ENCODE data around the gene DRAXIN.
A peak's percentile ranks its signal among the peaks of the same experiment; 100 is the strongest.

Gene DRAXIN

DNA sequence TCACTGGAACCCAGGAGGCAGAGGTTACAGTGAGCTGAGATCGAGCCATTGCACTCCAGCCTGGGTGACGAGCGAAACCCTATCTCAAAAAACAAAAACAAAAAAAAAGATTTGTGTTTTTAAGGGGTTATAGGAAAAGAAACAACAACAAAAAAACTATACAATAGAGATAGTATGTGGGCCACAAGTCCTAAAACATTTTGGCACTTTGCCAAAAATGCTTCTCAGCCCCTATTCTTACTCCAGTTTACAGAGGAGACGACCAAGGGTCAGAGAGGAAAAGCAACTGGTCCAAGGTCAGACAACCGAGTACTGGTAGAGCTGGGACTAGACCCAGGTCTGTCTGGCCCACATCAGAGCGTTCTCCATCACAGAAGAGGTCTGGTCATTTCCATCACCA is 33.9 kb upstream of the DRAXIN start:
- DNase-seq (ENCODE audit: low read depth in 2 of 2) = no peak

DNA sequence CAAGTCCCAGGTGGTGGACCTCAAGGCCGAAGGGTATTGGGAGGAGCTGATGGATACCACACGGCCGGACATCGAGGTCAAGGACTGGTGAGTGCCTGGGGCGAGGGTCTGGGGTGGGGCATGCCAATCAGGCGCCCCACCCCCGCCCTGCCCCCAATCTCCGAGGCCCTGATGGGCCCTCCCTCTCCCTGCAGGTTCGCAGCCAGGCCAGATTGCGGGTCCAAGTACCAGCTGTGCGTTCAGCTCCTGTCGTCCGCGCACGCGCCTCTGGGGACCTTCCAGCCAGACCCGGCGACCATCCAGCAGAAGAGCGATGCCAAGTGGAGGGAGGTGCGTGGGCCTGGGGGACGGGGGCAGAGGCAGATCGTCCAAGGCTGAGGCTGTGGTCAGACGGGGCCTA is 33.0 kb upstream of the DRAXIN start:
- no peak for DNase-seq (ENCODE audit: low read depth in 2 of 2)

DNA sequence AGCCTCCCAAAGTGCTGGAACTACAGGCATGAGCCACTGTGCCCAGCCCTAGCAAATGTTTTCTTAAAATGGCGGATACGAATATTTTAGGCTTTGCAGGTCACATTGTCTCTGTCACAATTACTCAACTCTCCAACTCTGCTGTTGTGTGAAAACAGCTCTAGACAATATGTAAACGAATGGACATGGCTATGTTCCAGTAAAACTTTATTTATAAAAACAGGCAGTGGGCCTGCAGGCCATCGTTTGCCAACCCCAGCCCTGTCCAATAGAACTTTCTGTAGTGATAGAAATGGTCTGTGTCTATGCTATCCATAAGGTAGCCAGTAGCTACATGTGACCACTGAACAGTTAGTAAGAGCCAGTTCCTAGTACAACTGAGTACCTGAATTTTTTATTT is 31.8 kb upstream of the DRAXIN start:
- DNase-seq (ENCODE audit: low read depth in 2 of 2) = no peak

DNA sequence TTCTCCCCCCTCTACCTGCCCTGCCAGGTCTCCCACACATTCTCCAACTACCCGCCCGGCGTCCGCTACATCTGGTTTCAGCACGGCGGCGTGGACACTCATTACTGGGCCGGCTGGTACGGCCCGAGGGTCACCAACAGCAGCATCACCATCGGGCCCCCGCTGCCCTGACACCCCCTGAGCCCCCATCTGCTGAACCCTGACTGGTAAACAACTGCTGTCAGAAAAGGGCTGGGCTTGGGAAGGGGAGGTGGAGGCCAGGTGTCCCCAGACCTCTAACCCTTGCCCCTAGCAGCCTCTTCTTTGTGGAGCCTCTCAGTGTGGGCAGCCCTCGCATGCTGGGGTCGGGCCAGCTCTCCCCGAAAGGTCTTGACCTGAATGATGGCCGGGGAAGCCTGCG is 30.4 kb upstream of the DRAXIN start:
- DNase-seq (ENCODE audit: low read depth in 2 of 2) = no peak

DNA sequence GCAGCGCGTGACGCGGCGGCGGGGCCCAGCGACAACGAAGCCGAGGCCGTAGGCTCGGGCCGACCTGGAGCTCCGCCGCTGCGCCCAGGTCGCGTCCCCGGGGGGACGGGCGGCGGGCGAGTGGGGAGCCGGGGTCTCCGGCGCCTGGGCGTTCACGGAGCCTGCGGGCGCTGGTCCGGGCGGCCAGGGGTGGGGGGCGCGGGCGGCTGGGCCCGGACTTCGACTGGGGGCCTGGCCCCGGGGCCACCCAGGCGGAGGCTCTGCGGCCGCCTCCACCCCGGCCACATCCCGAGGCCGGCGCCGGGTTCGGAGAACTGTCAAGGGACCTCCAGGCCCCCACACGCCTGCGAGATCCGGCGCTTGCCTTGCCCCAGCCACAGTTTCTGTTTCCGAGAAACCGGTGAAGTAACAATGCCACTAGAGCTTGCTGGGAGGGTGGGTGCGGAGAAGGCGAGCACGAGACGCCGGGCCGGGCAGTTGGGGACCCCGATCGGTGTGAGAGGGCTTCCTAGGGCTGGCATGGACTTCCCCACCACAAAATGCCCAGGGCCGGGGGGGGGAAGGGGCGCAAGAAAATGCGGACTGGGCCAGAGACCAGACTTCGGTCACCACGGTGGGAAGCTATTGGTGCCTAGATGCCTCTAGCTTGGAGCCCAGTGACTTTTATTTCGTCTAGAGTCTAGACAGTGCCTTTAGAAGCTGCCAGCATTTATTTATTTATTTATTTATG is 27.0 kb upstream of the DRAXIN start:
- peak; percentile 64 for DNase-seq (ENCODE audit: low read depth in 2 of 2)

GRCh38 chr1:11668516-11668915 is 23.0 kb upstream of the DRAXIN start:
- no peak for DNase-seq (ENCODE audit: low read depth in 2 of 2)

- no peak for DNase-seq (ENCODE audit: low read depth in 2 of 2)
Observed at GRCh38 chr1:11670747-11671146, 20.8 kb upstream of the DRAXIN start.

DNA sequence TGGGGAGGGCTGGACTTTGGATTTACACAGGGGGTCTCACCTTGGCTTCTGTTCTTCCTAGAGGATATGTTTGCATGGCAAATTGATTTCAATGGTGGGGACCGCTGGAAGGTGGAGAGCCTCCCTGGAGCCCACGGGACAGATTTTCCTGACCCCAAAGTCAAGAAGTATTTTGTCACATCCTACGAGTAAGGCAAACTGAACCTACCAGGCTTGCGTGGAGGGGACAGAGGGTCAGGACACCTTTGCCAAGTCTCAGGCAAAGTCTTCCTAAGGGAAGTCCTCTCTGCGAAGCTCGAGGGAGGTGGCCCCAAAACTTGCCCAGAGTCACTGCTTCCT is 20.3 kb upstream of the DRAXIN start:
- no peak for DNase-seq (ENCODE audit: low read depth in 2 of 2)

DNA sequence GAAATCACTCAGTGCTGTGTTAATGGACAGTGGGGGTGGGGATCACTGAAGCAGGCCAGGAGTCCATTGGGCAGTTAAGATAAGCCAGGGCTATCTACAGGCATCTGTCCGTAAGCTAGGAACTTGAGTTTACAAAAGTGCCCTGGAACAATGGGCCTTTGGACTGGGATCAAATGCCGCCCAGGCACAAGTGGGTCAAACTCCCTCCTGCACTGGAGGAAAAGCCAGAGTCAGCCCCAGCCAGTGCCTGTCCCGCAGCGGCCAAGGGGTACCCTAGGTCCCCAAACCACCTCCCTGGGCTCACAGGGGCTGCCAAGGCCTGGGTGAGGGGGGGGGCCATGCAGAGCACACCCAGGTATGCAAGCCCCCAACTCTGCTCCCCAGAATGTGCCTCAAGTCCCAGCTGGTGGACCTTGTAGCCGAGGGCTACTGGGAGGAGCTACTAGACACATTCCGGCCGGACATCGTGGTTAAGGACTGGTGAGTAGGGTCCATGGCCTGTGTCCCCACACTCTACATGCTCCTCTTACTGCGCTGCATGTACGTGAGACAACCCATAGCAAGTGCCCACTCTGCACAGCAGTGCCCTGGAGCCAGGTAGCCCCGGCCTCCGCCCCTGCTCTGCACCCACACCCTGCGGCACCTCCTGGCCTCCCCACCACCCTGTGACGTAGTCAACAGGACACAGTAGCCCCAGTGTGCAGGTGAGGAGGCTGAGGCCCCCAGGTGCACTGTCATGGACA is 19.8 kb upstream of the DRAXIN start:
- DNase-seq (ENCODE audit: low read depth in 2 of 2) = no peak

DNA sequence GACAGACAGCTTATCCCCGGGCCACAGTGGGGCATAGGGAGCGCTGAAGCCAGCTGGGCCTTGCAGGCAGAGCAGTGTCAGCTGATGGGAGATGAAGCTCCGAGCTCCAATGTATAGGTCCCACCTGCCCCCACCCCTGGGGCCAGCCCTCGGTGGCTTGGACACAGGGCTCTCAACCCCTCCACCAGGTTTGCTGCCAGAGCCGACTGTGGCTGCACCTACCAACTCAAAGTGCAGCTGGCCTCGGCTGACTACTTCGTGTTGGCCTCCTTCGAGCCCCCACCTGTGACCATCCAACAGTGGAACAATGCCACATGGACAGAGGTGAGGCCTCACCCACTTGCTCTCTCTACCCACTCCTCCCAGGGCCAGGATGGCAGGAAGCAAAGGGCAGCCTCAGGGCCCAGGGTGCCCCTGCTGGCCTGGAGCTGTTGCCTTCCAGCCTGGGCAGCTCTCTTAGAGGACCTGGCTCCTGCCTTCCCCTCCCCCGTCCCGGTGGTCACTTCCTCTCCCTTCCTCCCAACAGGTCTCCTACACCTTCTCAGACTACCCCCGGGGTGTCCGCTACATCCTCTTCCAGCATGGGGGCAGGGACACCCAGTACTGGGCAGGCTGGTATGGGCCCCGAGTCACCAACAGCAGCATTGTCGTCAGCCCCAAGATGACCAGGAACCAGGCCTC is 18.3 kb upstream of the DRAXIN start:
- no peak for DNase-seq (ENCODE audit: low read depth in 2 of 2)

- no peak for DNase-seq (ENCODE audit: low read depth in 2 of 2)
Observed at GRCh38 chr1:11674488-11674887, 17.0 kb upstream of the DRAXIN start.

- no peak for DNase-seq (ENCODE audit: low read depth in 2 of 2)
Observed at GRCh38 chr1:11675325-11675724, 16.2 kb upstream of the DRAXIN start.

- DNase-seq (ENCODE audit: low read depth in 2 of 2) = no peak
Observed at GRCh38 chr1:11676386-11677103, 15.0 kb upstream of the DRAXIN start.

DNA sequence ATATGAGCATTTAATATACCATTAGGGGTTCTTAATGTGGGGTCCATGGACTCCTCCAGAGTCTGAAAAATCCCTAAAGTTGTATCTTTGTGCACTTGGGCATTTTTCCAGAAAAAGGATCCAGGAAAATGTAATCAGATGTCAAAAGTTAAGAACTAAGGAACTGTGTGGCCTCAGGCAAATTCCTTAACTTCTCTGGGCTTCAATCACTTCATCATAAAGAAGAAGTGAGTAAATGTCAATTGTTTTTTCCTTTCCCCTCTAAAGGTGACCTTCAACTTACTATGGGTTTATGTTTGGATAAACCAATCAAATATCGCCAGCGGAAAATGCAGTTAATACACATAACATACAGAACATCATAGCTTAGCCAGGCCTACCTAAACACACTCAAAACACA is 13.1 kb upstream of the DRAXIN start:
- DNase-seq (ENCODE audit: low read depth in 2 of 2) = no peak

- DNase-seq (ENCODE audit: low read depth in 2 of 2) = peak; percentile 5 to 10
Observed at GRCh38 chr1:11680270-11681070, 11.0 kb upstream of the DRAXIN start.

DNA sequence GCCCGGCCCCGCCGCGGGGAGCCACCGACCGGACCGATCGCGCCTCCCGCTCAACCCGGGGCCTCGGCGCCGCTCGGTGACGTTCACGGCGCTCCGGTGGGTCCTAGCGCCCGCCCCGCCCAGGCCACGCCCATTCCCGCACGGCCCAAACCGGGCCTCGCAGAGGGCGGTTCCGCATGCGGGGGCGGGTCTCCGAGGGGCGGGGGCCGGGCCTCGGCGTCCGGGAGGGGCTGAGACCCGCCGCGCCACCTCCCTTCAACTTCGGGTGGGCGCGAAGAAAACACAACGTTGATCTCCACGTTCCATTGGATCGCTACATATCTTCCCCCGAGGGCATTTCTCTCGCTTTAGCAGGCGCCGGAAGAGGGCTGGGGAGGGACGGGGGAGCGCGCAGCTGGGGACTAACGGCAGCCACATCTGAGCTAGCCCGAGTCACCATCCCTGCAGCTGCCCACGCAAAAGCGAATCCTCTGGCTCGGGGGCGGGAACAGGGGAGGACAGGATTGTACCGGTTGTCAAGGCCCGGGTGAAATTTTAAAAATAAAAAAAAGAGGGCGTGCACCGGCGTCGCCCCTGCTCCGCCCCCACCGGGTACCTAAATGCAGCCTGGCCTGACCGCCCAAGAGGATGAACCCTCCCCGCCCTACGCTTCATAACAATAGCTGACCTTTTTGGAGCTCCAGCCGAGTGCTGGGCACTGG is 10.3 kb upstream of the DRAXIN start, which contains the start of gene MAD2L2:
TSS of gene MAD2L2 (minus strand) at position 78 of the 701 bp plus-strand sequence. CDS start 547 bp downstream, outside the sequence.
- DNase-seq (ENCODE audit: low read depth in 2 of 2) = peak; percentile 78 to 90

DNA sequence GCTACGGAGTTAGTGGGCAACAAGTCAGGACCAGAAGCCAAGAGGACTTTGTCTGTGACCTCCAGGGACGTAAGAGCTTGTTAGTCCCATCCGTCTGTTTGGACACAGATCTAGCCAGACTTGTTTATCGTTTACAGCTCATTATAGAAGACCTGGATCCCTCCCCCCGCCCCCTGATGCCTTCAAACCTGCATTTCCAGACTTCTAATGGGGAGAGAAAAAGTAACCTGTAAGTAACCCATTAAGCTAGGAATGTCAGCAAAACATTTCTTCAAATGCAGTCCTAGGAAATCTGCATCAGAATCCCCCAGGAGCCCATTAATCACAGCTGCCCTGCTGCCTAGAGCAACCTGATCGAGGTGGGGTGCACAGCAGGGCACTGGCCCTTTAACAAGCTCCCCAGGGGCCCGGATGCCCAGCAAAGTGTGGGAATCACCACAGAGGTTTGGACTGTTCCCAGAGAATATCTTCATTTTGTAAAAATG is 9.2 kb upstream of the DRAXIN start:
- no peak for DNase-seq (ENCODE audit: low read depth in 2 of 2)

- no peak for DNase-seq (ENCODE audit: low read depth in 2 of 2)
Observed at GRCh38 chr1:11682799-11683198, 8.7 kb upstream of the DRAXIN start.

- DNase-seq (ENCODE audit: low read depth in 2 of 2) = no peak
Observed at GRCh38 chr1:11684070-11684469, 7.4 kb upstream of the DRAXIN start.

DNA sequence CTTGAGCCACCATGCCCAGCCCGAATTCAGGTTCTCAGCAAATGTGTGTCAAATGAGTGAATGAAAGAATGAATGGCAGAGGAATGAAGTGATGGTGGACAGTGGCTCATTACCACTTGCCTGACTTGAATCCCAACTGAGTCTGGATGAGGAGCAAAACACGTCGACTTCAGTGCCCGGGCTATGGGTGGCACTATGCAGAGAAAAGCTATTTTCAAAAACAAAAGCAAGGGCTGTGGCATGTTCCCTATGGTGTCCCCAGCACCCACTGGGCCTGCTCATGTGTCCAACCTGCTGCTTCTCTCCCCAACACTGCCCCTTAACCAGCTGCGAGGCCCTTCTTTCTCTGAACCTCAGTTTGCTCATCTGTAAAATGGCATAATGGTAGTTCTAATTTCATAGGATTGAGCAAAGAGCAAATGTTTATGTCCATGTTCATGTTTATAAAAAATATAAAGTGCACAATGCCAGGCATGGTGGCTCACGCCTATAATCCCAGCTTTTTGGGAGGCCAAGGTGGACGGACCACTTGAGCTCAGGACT is 6.2 kb upstream of the DRAXIN start:
- DNase-seq (ENCODE audit: low read depth in 2 of 2) = no peak
